H1 (cell line): ENCODE data around the gene HMGCS2.

Experiments
- CTCF ChIP-seq, 3 experiments: IDR thresholded peaks; 1 replicate in 2 of 3; 2 replicates in 1 of 3; pipeline versions ENCODE4 v1.5.1 to v1.6.1; 2011; ENCODE audit warnings: low read length in 3 of 3, mild to moderate bottlenecking in 3 of 3, inconsistent platforms in 2 of 3, low read depth in 1 of 3, moderate library complexity in 1 of 3; ENCODE audit not compliant: insufficient read depth in 1 of 3; ENCODE audit errors: control extremely low read depth in 1 of 3
- FOSL1 ChIP-seq: IDR thresholded peaks from 2 replicates; pipeline ENCODE4 v1.6.1; 2011; ENCODE audit warnings: mild to moderate bottlenecking, low read depth, low read length, moderate library complexity; ENCODE audit not compliant: insufficient read depth
- POLR2A ChIP-seq, 2 experiments: IDR thresholded peaks; 1 replicate in 1 of 2; 2 replicates in 1 of 2; pipeline ENCODE4 v1.6.1; 2011; ENCODE audit warnings: low read depth in 2 of 2, low read length in 2 of 2, mild to moderate bottlenecking in 2 of 2; ENCODE audit errors: control extremely low read depth in 1 of 2

- TF ChIP-seq CTCF (IDR thresholded peaks at IDR 0.05; ENCODE audit: control extremely low read depth in 1 of 3, insufficient read depth in 1 of 3, low read depth in 1 of 3, low read length in 3 of 3): no peak
- no peak for TF ChIP-seq POLR2A (IDR thresholded peaks at IDR 0.05; ENCODE audit: control extremely low read depth in 1 of 2, low read depth in 2 of 2, low read length in 2 of 2)
- TF ChIP-seq FOSL1: no peak
Observed at GRCh38 chr1:119811387-119811786, 42.7 kb upstream of the HMGCS2 start, which contains the start of gene REG4.
